SK-N-DZ (cell line): Measurements from ENCODE around the gene ZNHIT1.

Source experiments
- small RNA-seq, 2 experiments: library from RNA; depleted of rRNA; stranded (forward); fragments of <200 nt; gene quantifications; one replicate each; pipeline ENCODE3, GENCODE V24; 2014

Gene ZNHIT1

Small RNAs within 50 kb of the gene (small RNA-seq; reads per million reads assigned to genes)
- 0 reads per million in 2 experiments for gene RNU6-1104P
